ENCODE measurements around the gene CEACAM6.
"Not testable (repeated sequence)": the region's sequence is repeated elsewhere in the genome, so short reads cannot be mapped to it uniquely, and the experiment has no call there.

The CEACAM6 gene

DNA sequence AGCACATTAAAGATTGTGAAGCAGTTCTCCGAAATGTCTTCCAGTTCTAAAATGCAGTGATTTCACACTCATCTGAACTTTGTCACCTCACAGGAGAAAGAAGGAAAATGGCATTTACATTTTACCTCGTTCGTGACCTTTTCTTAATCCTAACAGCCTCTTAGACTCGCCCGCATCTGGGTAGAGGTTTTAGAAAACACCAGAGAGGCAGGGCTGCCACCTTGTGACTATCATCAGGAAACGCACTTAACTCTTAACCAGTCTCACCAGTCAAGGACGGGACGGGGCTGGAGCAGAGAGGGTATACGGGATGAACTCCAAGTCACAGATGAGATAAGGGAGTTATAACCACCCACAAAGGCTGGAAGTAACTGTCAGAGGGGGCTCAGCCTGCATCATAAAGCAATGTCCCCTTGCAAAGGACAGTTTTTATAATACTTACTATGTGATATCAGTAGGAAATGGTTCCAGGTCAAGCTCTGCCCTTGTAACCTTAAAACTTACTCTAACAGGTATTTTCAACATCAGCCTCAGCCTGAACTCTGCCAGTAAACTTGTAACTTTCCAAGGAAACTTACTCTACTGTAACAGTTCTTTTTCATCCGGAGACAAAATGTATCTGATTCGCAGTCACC lies 8.6 kb upstream of the CEACAM6 start:
- peak in 2 of 3 experiments; percentile 12 to 28 for DNase-seq (ENCODE audit: low read depth in 3 of 3)

- no peak for DNase-seq (ENCODE audit: low read depth in 3 of 3)
Measured at GRCh38 chr19:41748012-41748411, 7.3 kb upstream of the CEACAM6 start.

DNA sequence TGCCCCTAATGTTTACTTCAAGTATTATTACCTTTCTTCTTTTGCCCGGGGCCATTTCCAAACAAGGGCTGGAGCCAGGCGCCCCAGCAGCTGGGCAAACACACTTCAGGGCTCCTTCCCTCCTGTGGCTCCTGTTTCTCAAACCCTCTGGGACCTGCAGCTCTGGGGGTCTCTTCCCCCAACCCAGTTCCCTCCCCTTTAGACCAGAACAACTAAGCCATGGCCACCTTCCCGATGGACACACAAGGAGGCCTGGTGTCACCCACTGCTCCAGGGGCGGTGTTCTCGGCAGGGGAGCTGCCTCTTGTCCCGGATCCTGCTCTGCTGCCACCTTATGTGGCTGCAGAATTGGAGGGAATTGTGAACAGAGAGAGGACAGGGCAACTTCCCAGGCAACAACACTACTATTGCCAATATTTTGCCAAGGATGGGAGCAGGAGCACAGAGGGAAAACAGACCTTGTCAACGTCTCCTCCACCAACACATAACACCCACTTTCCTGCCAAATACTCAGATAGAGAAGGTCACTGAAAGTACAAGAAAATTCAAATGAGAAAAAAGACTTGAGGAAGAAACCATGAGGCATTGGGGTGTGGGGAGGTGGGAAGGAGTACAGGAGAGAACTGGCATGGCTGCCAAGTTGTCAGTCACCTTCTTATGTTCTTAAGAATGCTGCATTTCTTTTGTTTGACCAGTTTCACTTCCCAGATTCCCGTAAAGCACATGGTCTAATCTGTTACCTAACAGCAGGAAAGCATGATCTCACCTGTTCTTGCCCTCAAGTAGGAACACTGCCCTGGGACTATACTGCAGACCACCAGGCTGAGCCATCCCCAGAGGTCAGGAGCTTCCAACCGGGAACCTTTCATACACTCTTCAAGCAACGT lies 4.8 kb upstream of the CEACAM6 start:
- DNase-seq (ENCODE audit: low read depth in 3 of 3), result not testable (repeated sequence)

- DNase-seq (ENCODE audit: low read depth in 3 of 3), result peak; percentile 55 to 64 (median 64)
Measured at GRCh38 chr19:41753159-41753558, 2.2 kb upstream of the CEACAM6 start.

DNA sequence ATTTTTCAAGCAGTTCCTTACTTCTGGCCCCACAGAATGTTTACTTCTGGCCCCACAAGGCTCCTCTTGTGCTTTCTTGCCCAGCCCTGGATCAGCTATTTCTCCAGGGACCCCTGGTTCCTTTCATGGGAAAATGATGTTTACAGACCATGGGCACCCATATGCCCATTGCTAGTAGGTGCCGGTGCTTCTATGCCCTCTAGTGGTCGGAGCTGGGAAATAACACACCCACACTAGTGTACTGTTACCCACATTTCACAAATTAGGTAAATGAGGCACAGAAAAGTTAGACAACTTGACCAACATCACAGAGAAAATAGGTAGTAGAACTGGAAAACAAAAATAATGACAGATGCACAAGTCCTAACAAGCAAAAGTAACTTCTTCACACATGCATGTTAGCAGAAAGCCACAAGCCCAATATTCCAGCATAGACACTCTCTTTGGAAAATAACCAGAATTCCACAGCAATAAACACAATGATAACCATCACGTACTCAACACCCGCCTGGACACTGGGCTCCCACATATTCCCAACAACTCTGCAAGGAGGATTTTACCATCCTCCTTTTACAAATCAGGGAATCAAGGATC lies 1.3 kb upstream of the CEACAM6 start:
- peak; percentile 39 to 64 (median 43) for DNase-seq (ENCODE audit: low read depth in 3 of 3)

GRCh38 chr19:41758846-41759245 lies 3.5 kb downstream of the CEACAM6 start:
- no peak for DNase-seq (ENCODE audit: low read depth in 3 of 3)

DNA sequence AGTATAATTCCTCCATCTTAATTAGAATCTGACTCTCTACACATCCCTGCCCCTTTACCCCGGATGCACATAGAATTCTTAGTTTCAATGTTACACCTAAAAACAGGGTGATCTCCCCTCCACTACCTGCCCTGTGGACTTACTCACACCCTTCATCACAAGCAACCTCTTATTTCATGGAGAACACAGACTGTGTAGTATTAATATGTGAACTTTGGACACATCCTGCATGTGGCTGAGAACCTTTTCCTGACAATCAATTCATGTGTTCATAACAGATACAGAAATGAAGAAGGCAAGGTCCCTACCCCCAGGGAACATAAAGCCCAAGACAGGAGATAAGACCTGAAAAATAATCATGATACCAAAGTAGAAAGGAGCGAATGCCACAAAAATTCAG lies 11.8 kb downstream of the CEACAM6 start:
- DNase-seq (ENCODE audit: low read depth in 3 of 3), result no peak

DNA sequence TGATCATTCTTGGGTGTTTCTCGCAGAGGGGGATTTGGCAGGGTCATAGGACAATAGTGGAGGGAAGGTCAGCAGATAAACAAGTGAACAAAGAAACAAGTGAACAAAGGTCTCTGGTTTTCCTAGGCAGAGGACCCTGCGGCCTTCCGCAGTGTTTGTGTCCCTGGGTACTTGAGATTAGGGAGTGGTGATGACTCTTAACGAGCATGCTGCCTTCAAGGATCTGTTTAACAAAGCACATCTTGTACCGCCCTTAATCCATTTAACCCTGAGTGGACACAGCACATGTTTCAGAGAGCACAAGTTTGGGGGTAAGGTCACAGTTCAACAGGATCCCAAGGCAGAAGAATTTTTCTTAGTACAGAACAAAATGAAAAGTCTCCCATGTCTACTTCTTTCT lies 12.8 kb downstream of the CEACAM6 start:
- DNase-seq (ENCODE audit: low read depth in 3 of 3), result not testable (repeated sequence)

- no peak for DNase-seq (ENCODE audit: low read depth in 3 of 3)
Measured at GRCh38 chr19:41769608-41770007, 14.3 kb downstream of the CEACAM6 start.

- no peak for DNase-seq (ENCODE audit: low read depth in 3 of 3)
Measured at GRCh38 chr19:41771410-41771809, 16.1 kb downstream of the CEACAM6 start.

DNA sequence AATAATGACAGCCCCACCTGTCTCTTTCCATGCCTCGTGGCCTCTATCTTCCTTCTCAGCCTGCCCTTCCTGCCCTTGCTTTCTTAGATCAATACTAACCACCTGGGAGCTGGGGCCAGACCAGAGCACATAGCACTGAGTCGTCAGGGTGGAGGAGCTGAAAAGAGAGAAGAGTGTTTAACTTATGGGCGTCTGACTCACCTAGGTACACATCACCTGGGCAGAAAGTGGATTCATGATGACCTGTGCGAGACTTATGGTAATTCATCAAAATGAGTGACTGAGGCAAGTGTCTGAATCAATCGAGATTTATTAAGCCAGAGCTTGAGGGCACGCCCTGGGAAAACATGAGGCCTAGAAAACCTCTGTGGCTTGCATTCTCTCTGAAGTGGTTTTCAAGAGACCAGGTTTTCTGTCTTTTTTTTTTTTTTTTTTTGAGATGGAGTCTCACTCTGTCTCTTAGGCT lies 19.2 kb downstream of the CEACAM6 start:
- DNase-seq (ENCODE audit: low read depth in 3 of 3), result peak in 2 of 3 experiments; percentile 22 to 24

DNA sequence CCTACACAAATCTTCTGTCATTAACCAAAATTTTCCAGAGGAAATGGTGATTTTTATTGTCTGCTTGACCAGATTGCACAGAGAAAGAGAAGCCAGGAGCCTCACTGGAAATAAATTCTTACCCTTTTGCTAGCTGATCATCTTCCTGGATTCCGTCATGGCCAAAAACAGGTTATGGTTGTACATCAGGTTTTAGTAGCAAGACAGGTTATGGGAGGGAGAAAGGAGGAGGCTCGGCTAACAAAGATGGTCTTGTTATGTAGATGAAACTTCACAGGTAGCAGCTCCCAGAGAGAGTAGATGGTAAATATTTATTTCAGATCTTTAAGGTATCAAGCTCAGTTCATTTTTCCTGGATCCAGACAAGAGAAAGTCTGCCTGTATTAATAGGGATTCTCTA lies 21.4 kb downstream of the CEACAM6 start:
- DNase-seq (ENCODE audit: low read depth in 3 of 3), result no peak

DNA sequence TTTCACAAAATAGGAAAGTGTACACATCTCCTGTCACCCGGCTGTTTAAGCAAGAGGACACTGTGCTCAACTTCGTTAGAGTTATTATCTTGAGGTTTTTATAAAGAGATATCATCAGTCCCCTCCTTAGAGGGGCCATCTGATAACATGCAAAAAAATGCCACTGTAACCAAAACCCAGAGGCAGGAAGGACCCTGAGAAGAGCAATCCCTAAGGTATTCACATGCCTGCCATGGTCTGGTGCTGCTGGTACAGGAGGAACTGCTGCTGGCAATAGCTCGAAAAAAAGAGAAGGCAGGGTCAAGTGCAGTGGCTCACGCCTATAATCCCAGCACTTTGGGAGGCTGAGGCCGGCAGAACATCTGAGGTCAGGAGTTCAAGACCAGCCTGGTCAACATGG lies 28.3 kb downstream of the CEACAM6 start:
- no peak for DNase-seq (ENCODE audit: low read depth in 3 of 3)

DNA sequence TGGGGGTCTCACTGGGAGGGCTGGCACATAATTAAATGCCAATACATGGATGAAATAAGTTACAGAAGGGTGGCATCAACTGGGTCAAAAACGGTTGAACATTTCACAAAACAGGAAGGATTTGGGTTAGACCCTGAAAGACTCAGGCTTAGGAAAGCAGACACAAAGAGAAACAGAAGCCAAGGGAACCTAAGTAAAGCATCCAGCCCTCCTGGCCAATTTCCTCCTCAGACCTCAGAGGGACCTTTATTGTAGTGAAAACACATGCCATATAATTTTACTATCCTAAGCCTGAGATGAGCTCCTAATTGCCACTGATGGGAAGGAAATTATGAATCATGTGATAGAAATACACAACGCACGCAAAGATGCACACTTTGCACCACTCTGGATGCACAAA lies 29.0 kb downstream of the CEACAM6 start:
- no peak for DNase-seq (ENCODE audit: low read depth in 3 of 3)

- no peak for DNase-seq (ENCODE audit: low read depth in 3 of 3)
Measured at GRCh38 chr19:41784743-41785142, 29.4 kb downstream of the CEACAM6 start.

DNA sequence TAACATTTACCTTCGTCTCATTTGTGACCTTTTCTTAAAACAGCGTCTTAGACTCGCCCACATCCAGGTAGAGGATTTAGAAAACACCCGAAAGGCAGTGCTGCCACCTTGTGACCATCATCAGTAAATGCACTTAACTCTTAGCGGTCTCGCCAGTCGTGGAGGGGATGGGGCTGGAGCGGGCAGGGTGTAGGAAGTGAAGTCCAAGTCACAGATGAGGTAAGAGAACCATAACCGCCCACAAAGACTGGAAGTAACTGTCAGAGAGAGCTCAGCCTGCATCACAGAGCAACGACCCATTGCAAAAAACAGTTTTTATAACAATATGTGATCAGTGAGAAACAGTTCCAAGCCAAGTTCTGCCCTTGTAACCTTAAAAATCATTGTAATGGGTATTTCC lies 30.3 kb downstream of the CEACAM6 start:
- peak; percentile 20 to 66 (median 50) for DNase-seq (ENCODE audit: low read depth in 3 of 3)

- DNase-seq (ENCODE audit: low read depth in 3 of 3), result no peak
Measured at GRCh38 chr19:41787055-41787454, 31.7 kb downstream of the CEACAM6 start.

GRCh38 chr19:41788518-41788917 lies 33.2 kb downstream of the CEACAM6 start:
- DNase-seq (ENCODE audit: low read depth in 3 of 3), result not testable (repeated sequence)

- DNase-seq (ENCODE audit: low read depth in 3 of 3), result not testable (repeated sequence)
Measured at GRCh38 chr19:41789053-41789452, 33.7 kb downstream of the CEACAM6 start.

- DNase-seq (ENCODE audit: low read depth in 3 of 3), result peak; percentile 6 to 17 (median 16)
Measured at GRCh38 chr19:41792513-41793413, 37.4 kb downstream of the CEACAM6 start.

DNA sequence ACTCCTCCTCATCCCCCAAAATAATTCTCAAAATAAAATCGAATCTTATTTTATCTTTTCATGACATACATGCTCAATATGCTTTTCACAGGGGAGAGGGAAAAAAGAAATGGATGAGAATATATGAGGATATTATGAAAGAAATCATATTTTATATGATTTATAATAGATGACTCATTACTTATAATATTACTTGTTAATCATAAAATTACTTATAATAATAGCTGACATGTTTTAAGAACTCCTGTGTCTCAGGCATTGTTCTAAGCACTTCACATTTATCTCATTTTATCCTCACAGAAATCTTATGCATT lies 38.0 kb downstream of the CEACAM6 start:
- DNase-seq (ENCODE audit: low read depth in 3 of 3), result no peak

GRCh38 chr19:41795031-41795461 lies 39.7 kb downstream of the CEACAM6 start:
- peak; percentile 11 to 48 (median 35) for DNase-seq (ENCODE audit: low read depth in 3 of 3)

Measured in stimulated activated CD4-positive, alpha-beta T cell treated with anti-CD3 and anti-CD28 coated beads, TNF-alpha, amount 100 ng/mL, for 4 hours (primary cell).